Karpas-422 (cell line): ENCODE measurements around the gene ITGA4. TPM values are rescaled to one million over a fixed set of nuclear protein-coding genes. Genes with fewer than 3 reads are reported as not detected.

Experiments used
- DNase-seq: peaks from one replicate; pipeline ENCODE4 v3.0.0-alpha.2; 2015
- H2AFZ ChIP-seq: fragments of 200-600 bp; sonication (generic); 2 replicates; pipeline ENCODE4 v1.6.1; 2014; ENCODE audit warnings: antibody characterized with exemption, low read length, mixed read lengths
- H3K27ac ChIP-seq: fragments of 200-600 bp; sonication (generic); 2 replicates; pipeline ENCODE4 v1.5.1; 2014; ENCODE audit warnings: mild to moderate bottlenecking, low read length, moderate library complexity
- H3K27me3 ChIP-seq: fragments of 200-600 bp; sonication (generic); 2 replicates; pipeline ENCODE4 v1.6.1; 2014; ENCODE audit warnings: low read length, mixed read lengths
- H3K36me3 ChIP-seq: fragments of 200-600 bp; sonication (generic); 2 replicates; pipeline ENCODE4 v1.6.1; 2014; ENCODE audit warnings: low read length, mixed read lengths; ENCODE audit not compliant: insufficient read depth
- H3K4me1 ChIP-seq: fragments of 200-600 bp; sonication (generic); 2 replicates; pipeline ENCODE4 v1.6.1; 2014; ENCODE audit warnings: mild to moderate bottlenecking, low read length, mixed read lengths
- H3K4me2 ChIP-seq: fragments of 200-600 bp; sonication (generic); 2 replicates; pipeline ENCODE4 v1.6.1; 2014; ENCODE audit warnings: low read length, low read depth, mild to moderate bottlenecking; ENCODE audit not compliant: poor library complexity, severe bottlenecking
- H3K4me3 ChIP-seq: fragments of 200-600 bp; sonication (generic); 2 replicates; pipeline ENCODE4 v1.5.1; 2014; ENCODE audit warnings: mild to moderate bottlenecking, antibody characterized with exemption, low read length, mixed read lengths
- H3K79me2 ChIP-seq: fragments of 200-600 bp; sonication (generic); 2 replicates; pipeline ENCODE4 v1.6.1; 2014; ENCODE audit warnings: mild to moderate bottlenecking, low read length, mixed read lengths
- H3K9ac ChIP-seq: fragments of 200-600 bp; sonication (generic); 2 replicates; pipeline ENCODE4 v1.6.0; 2014; ENCODE audit warnings: low read length
- H3K9me2 ChIP-seq: fragments of 200-600 bp; sonication (generic), shearing (Covaris generic); replicated peaks from 2 replicates; pipeline ENCODE4 v1.6.0; 2014; ENCODE audit warnings: mild to moderate bottlenecking, low read length, moderate library complexity; ENCODE audit not compliant: insufficient read depth
- H3K9me3 ChIP-seq: fragments of 300-700, 200-600 bp; sonication (generic); 2 replicates; pipeline ENCODE4 v1.6.1; 2014; ENCODE audit warnings: low read length, mixed read lengths
- H4K20me1 ChIP-seq: fragments of 200-600 bp; sonication (generic); 2 replicates; pipeline ENCODE4 v1.6.1; 2014; ENCODE audit warnings: mild to moderate bottlenecking, antibody characterized with exemption, low read length, low read depth; ENCODE audit not compliant: insufficient read depth
- total RNA-seq: library from RNA; depleted of rRNA; stranded (reverse); fragments of >200 nt; shearing (Covaris generic); gene quantifications from 2 replicates; pipeline ENCODE4 v1.2.3, GENCODE V29; 2014; ENCODE audit warnings: low replicate concordance; rRNA removed

ITGA4 gene
- 176 and 244 TPM in 2 replicates for total RNA-seq

- Histone ChIP-seq H3K27ac (peak within 1 kb of the TSS; percentile 98), H3K79me2 (peaks cover 53% of the 10 kb centered on the region), H3K27me3 (no peaks in the 10 kb centered on the region), H3K4me1 (peaks cover 51% of the 10 kb centered on the region), H3K4me2 (peak within 1 kb of the TSS; percentile 95), H3K9me3 (no peaks in the 10 kb centered on the region), H3K36me3 (peaks cover 24% of the 10 kb centered on the region), H3K9ac (peak within 1 kb of the TSS; percentile 91), H4K20me1 (no peaks in the 10 kb centered on the region), H3K4me3 (peak within 1 kb of the TSS; percentile 70), H2AFZ (0 out of 2 replicates have a peak within 1 kb of the TSS, but pooled peaks have one; percentile 44), H3K9me2 (no peaks in the 10 kb centered on the region)
- DNase-seq = peak; percentile 96
Measured at GRCh38 chr2:181457121-181457740, at the start of gene ITGA4. TSS of gene ITGA4 (plus strand) at chr2:181457386. CDS start at chr2:181457655, 269 bp downstream.

GRCh38 chr2:181408861-181409260, 48.3 kb upstream of the ITGA4 start:
- H3K4me1 ChIP-seq = peaks cover 95% of the 10 kb centered on the region
- H3K79me2 ChIP-seq = peaks cover 9% of the 10 kb centered on the region; the same call in 1 of the 2 replicates
- DNase-seq = no peak
- H3K4me3 ChIP-seq = peak overlapping the region; percentile 36
- H3K9me3 ChIP-seq = no peaks in the 10 kb centered on the region
- H3K36me3 ChIP-seq = peaks cover 26% of the 10 kb centered on the region
- no peaks in the 10 kb centered on the region for H3K27me3 ChIP-seq
- H3K9ac ChIP-seq = peak overlapping the region; percentile 53
- H3K9me2 ChIP-seq = no peaks in the 10 kb centered on the region
- H4K20me1 ChIP-seq = no peaks in the 10 kb centered on the region
- H2AFZ ChIP-seq = no peak overlapping the region
- peak overlapping the region; percentile 77 for H3K4me2 ChIP-seq
- peak overlapping the region; percentile 99 for H3K27ac ChIP-seq

- DNase-seq = peak; percentile 99
- peak overlapping the region; percentile 78 for H3K9ac ChIP-seq
- H3K4me2 ChIP-seq = peak overlapping the region; percentile 77
- peaks cover 9% of the 10 kb centered on the region; the same call in 1 of the 2 replicates for H3K79me2 ChIP-seq
- H3K9me2 ChIP-seq = no peaks in the 10 kb centered on the region
- H3K9me3 ChIP-seq = no peaks in the 10 kb centered on the region
- no peaks in the 10 kb centered on the region for H4K20me1 ChIP-seq
- H2AFZ ChIP-seq = no peak overlapping the region
- peaks cover 73% of the 10 kb centered on the region for H3K4me1 ChIP-seq
- peaks cover 26% of the 10 kb centered on the region for H3K36me3 ChIP-seq
- no peaks in the 10 kb centered on the region for H3K27me3 ChIP-seq
- H3K4me3 ChIP-seq = peak overlapping the region; percentile 57
- H3K27ac ChIP-seq = peak overlapping the region; percentile 99
Measured at GRCh38 chr2:181411105-181411849, 45.9 kb upstream of the ITGA4 start.

- H2AFZ ChIP-seq = peak overlapping the region; percentile 86
- peak; percentile 80 for DNase-seq
- H3K4me2 ChIP-seq = peak overlapping the region; percentile 71
- no peaks in the 10 kb centered on the region for H3K9me3 ChIP-seq
- H3K9ac ChIP-seq = peak overlapping the region; percentile 62
- peak overlapping the region; percentile 97 for H3K27ac ChIP-seq
- peaks cover 6% of the 10 kb centered on the region; the same call in 1 of the 2 replicates for H3K79me2 ChIP-seq
- no peaks in the 10 kb centered on the region for H3K36me3 ChIP-seq
- peaks cover 69% of the 10 kb centered on the region for H3K4me1 ChIP-seq
- no peaks in the 10 kb centered on the region for H3K27me3 ChIP-seq
- peak overlapping the region; percentile 11; the same call in 1 of the 2 replicates for H3K4me3 ChIP-seq
- no peaks in the 10 kb centered on the region for H4K20me1 ChIP-seq
- H3K9me2 ChIP-seq = no peaks in the 10 kb centered on the region
Measured at GRCh38 chr2:181419129-181419855, 37.9 kb upstream of the ITGA4 start.

DNA sequence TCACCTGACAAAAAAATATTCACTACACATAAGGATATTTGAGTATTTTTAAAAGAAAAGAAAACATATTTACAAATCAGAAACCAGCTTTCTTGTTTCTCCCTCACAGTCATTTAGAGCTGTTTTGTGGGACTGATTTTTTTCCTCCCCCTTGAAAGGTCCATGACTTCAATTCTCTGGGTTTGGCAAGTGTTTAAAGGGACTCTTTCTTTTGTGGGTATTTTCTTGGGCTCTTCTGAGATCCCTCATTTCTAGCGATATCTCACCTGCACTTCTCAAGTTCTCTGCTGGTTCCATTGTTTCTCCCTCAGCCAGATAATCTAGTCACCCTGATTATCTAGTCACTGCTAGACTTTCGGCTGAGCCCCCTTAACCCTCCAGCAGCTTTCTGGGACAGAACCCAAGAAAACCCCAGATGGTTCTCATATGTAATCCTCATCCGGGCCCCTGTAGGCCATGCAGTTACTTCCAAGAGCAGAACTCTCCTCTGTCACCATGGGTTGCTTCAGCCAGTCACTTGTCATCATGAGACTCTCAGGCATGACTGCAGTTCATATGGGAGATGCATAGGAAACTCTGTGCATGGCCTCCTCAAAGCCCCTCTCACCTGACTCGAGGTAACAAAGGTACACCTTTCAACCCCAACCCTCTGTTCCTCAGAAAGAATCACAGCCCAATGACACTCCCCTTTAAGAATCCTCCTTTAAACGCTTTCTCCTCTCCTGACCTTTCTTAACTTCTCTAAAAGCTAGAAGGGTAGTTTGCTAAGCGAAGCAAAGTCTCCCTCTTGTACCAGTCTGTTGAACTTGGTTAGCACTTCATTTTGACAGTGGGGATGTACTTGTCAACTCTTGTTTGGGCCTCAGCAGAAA, 36.7 kb upstream of the ITGA4 start:
- no peak for DNase-seq
- H3K27ac ChIP-seq = peak overlapping the region; percentile 97
- peak overlapping the region; percentile 71 for H3K4me2 ChIP-seq
- H3K9me3 ChIP-seq = no peaks in the 10 kb centered on the region
- peak overlapping the region; percentile 52 for H2AFZ ChIP-seq
- peak overlapping the region; percentile 62 for H3K9ac ChIP-seq
- no peaks in the 10 kb centered on the region for H3K9me2 ChIP-seq
- H3K4me1 ChIP-seq = peaks cover 69% of the 10 kb centered on the region
- no peaks in the 10 kb centered on the region for H4K20me1 ChIP-seq
- H3K27me3 ChIP-seq = no peaks in the 10 kb centered on the region
- H3K36me3 ChIP-seq = no peaks in the 10 kb centered on the region
- H3K4me3 ChIP-seq = no peak overlapping the region
- peaks cover 6% of the 10 kb centered on the region; the same call in 1 of the 2 replicates for H3K79me2 ChIP-seq

- Histone ChIP-seq H3K36me3 (no peaks in the 10 kb centered on the region), H3K79me2 (peaks cover 6% of the 10 kb centered on the region; the same call in 1 of the 2 replicates), H3K9me2 (no peaks in the 10 kb centered on the region), H3K27ac (peak overlapping the region; percentile 97), H3K4me1 (peaks cover 68% of the 10 kb centered on the region), H3K27me3 (no peaks in the 10 kb centered on the region), H4K20me1 (no peaks in the 10 kb centered on the region), H3K4me3 (no peak overlapping the region), H3K4me2 (peak overlapping the region; percentile 28), H3K9me3 (no peaks in the 10 kb centered on the region), H2AFZ (peak overlapping the region; percentile 52), H3K9ac (peak overlapping the region; percentile 6; the same call in 1 of the 2 replicates)
- no peak for DNase-seq
Measured at GRCh38 chr2:181421131-181421458, 36.1 kb upstream of the ITGA4 start.

DNA sequence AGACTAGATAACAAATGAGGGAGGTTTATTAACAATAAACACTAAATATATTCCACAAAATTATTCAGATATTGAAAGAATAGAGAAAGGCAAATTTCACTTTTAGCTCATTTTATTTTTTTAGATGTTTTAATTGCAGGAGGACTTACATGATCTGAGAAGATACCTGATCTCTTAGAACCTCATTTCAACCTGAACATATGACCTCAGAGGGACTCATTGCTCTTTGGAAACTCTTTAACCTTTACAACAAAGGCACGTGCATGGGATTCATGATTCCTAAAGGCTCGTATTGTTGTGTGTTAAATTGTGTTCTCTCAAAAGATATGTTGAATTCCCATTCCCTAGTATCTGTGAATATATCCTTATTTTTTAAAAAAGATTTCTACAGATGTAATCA, 35.7 kb upstream of the ITGA4 start:
- Histone ChIP-seq H3K4me2 (peak overlapping the region; percentile 28), H3K9ac (peak overlapping the region; percentile 6; the same call in 1 of the 2 replicates), H3K27ac (peak overlapping the region; percentile 97), H2AFZ (peak overlapping the region; percentile 52), H3K36me3 (no peaks in the 10 kb centered on the region), H4K20me1 (no peaks in the 10 kb centered on the region), H3K79me2 (peaks cover 6% of the 10 kb centered on the region; the same call in 1 of the 2 replicates), H3K27me3 (no peaks in the 10 kb centered on the region), H3K4me1 (peaks cover 64% of the 10 kb centered on the region), H3K9me3 (no peaks in the 10 kb centered on the region), H3K4me3 (no peak overlapping the region), H3K9me2 (no peaks in the 10 kb centered on the region)
- no peak for DNase-seq
